Activated naive CD4-positive, alpha-beta T cell (primary cell): Measurements from ENCODE around the gene LGR4.

ENCODE experiments used
- DNase-seq, 4 experiments: peaks; one replicate each; lab custom pipeline; 2025; lab: John Stamatoyannopoulos, UW

LGR4 gene

DNA sequence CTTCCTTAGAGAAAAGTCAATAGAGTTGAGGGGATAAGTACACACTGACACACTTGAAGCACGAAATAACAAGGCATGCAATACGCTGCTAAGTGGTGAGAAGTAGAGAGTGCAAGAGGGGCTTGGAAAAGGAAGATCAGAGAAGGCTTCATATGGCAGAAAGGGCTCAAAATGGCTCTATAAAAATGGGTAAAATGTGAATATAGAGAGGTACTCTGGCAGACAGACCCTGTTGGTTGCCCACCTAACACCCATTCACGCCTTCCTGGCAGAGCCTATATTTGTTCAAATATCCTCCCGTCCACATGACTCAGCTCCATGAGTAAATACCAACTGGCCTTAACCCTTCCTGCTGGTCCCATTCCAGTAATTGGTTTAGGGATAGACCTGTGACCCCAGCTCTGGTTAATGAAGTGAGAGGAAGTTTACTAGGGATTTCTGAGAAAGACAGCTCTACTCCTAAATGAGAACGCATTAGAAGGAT lies 70.7 kb downstream of the LGR4 start:
- no peak for DNase-seq

GRCh38 chr11:27401280-27401832 lies 71.2 kb downstream of the LGR4 start:
- no peak for DNase-seq

DNA sequence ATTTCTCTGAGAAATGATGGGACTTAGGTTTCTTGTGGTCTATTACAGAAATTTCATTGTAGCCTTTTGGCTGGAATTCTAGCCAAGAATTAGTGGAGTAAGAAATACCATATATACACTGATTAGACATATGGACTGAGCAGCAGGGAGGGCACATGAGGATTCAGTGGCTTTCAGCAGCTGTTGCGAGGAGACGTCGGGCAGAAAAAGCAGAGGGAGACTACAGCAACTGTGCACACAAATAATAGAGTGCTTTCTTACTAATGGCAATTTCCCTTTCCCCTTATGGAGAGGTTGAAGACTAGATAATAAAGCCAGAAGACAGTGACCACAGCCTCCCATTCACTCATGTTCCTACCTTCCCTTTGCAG lies 74.2 kb downstream of the LGR4 start:
- DNase-seq = no peak

DNA sequence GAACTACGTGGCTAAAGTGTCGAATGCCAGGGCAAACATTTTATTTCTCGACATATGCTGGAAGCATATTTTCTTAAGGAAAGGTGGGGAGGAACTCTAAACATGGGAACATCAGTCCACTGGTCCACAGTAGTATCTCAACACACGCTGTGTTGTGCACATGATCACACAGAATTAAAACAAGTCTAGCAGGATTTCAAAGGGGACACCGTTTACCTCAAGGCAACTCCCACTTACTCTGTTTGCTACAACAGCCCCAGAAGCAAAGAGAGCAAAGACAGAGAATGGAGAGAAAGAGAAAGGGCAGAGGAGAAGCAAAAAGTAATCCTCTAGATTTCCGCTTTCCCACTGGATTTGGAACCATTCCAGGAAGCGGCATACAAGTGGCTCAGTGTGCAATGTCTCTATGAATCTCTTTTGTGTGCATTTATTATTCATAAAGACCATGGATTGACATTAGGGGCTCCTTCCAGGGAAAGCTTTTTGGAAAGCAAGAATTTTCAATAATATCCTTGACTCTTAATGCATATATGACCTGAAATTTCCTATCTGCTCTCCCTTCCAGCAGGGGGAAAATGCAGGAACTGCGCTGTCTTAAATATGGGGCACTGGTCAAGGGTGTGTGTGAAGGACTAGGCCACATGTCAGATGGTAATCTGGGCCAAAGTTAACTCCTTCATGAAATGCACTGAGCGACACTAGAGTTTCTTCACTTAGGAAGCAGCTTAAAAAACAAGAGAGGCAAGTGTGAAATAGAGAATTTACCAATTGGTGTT lies 74.8 kb downstream of the LGR4 start:
- no peak for DNase-seq

- DNase-seq = no peak
Measured at GRCh38 chr11:27396259-27396839, 76.2 kb downstream of the LGR4 start.

DNA sequence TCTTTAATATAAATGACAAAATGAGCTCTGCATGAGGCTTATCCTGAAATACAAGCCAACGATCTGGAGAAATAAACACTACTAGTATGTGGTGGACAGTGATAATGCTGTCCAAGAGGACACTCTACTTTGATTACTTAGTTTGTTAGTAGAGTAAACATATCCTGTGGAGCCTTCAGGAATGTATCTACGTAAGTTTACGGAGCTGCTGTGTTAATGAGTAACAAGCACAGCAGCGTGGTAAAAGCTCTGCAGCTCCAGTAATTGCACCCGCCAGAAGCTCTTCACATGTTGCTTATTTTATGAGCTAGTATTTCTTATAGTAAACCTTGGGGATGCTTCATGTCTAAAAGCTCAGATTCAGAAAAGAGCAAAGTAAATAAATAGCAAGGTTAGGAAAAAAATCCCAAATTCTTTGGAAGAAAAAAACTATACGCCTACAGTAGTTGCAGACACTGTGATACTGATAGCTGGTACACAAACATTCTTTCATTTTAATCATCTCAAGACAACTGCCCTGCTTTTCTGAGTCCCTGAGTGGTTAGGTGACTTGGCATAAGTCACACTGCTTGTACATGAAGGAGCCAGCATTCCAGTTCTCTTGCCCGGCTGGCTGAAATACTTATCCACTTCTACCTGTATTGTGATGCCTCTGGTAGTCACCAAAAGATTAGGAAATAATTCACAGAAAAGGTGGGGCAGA lies 76.9 kb downstream of the LGR4 start:
- DNase-seq = no peak

- DNase-seq = no peak
Measured at GRCh38 chr11:27394781-27395228, 77.8 kb downstream of the LGR4 start.

DNA sequence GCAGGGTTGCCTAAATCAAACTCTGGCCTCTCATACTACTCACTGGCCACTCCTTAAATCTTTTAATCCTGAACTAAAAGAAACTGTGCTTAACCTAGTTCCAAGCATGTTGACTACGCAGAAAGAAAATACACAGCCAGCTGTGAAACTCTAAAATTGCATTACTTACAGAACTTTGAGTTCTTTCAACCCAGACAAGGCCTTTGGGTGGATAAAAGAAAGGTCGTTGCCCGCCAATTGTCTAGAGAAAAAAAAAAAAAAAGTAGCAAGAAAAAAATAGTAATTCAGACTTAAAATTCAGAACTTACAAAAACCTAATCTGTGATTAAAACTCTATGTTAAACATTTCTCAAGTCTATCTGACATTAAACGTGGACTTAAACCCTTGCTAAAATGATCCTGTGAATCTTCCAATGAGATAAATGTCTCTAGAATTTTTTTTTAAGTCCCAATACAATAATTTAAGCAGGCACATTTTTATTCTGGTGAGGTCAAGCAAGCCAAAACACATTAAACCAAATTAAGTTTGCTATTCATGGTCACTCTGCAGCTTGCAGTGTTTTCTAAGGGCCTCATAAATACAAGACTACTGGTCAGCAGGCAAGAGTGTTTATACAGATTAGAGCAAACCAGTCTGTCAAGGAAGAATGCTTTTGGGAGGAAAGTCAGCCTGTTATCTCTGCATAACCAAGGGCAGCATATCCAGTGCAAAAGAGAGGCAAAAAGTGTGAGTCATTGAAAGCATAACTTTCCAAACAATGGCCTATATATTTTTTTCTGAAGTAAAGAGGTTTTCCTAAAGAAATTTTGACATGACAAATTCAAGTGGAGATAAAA lies 80.1 kb downstream of the LGR4 start:
- DNase-seq = no peak

DNA sequence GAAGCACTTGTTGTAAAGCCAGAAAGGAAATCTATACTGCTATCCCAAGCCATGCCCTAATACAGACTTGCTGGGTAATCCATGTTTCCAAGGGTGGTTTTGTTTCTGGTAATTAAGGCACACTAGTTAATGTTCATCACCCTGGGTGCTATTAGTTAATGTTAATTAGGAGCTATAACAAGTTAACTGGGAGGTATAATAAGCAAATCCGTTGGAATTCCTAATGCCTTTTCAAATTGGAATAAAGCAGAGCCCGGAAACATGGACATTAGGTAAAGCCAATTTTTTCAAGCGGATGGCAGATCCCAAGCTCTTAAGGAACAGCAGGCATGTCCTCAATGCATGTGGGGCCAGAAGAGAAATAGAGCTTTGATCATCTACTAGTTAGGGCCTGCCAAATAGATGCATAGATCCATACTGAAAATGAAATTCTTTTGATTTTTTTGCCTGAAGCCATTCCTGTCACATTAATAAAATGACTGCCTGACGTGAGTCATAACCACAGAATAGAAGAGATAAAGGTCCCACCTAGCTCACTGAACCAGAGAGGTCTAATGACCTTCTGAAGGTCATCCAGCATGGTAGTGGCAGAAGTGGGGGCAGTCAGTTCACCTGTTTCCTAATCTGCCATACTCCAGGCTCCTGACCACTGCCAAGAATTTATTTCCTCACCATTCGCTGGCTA lies 81.1 kb downstream of the LGR4 start:
- DNase-seq = no peak

DNA sequence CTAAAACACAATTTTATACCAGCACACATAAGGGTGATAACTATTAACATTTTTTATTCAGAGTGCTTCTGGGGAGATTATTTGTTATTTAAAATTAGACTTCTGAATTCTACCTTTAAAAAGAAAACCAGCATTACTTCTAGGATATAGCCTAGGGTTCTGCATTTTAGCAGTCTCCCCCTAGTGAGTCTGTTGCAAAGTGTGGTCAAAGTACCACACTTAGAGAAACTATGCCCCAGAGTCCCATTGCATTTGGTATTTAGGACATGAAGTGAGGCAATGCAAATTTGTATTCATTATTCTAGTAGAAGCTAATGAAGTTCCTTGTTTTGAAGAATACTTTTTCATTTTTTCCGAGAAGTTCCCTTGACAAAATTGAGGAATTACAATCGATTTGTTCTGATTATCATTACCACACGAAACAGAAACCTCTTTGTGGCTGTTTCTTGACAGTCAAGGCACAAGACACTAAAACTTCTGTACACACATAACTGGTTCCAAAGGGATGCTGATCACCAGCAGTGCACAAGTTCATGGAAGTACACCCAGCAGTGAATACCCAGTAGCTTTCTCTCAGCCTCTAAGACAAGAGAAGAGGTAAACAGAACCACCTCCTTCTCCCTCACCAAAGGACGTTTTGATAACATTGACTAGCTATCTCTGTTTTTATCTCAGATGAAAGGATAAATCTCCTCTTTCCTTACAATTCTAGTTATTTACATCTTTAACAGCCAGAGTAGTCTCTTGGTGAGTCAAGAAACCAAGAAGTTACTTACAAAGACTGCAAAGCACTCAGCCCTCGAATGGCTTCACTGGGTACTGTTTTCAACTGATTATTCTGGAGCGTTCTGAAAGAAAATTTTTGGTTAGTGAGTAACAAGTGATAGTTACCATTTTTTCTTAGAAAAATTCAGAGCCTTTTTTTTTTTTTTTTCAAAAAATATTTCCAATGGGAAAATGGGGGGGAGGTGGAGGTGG lies 82.0 kb downstream of the LGR4 start:
- no peak for DNase-seq

DNA sequence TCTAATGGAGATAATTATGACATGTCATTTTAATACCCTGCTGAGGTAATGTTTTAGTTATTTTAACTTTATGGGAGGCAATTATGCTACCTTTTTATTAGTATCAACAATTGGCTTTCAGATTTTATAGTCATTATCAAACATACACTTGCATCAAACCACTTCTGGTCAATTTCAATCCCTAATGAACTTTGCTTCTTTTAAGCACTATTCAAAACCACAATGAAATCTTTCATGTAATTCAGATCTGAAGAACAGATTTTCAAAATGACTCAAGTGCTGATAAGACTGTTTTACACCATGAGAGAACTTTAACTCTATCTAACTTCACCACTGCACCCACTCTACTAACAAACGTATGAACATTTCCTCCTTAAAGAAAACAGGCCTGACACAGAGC lies 83.7 kb downstream of the LGR4 start:
- DNase-seq = no peak

DNA sequence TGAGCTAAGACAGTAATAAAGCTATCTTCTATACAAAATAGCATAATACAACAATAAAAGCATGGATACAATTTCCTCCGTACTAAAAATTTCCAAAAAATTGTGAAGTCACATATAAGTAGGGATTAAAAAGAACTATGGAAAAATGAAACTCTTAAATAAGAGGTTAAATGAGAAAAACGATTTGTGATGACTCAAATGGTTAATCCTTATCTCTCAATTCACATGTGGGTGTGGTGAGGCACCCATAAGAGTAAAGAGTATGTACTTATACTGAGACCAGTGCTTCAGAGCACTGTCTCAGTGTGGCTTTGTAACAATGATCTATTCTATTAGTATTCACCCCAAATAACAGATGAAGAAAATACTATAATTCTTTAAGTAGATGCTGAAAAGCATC lies 84.6 kb downstream of the LGR4 start:
- no peak for DNase-seq

DNA sequence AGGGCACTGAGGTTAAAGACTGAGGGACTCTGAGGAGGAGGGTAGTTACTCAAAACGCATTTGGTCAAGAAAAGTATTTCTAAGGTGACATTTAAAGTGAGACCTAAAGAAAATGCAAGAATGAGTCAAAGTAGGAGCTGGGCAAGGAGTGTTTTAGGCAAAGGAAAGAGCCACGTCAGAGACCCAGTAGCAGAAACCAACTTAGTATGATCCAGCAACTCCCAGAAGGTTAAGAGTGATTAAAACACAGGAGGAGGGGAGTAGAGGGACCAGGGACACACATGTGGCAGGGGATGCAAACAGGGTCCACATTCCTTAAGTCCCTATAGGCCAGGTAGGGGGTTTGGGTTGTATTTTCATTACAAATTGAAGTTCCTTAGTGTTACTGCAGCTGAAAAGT lies 85.2 kb downstream of the LGR4 start:
- no peak for DNase-seq

GRCh38 chr11:27386181-27386845 lies 86.3 kb downstream of the LGR4 start:
- no peak for DNase-seq

- no peak for DNase-seq
Measured at GRCh38 chr11:27385245-27385644, 87.3 kb downstream of the LGR4 start.

DNA sequence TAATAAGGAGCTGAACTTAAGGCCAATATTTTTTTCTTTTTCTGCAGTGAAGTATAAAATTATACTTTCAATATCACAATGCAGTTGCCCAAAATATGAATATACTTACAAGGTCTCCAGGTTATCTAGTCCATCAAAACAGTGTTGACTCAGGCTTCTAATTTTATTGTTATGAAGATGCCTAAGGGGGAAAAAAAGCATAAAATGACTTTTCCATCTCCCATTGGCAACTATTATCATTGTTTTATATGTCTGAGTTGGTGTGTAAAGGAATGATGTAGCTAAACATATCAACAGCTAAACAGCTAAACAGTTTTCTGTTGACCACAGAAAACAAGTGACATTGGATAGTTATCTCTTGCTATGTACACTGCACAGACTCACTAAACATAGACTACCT lies 88.4 kb downstream of the LGR4 start:
- no peak for DNase-seq

DNA sequence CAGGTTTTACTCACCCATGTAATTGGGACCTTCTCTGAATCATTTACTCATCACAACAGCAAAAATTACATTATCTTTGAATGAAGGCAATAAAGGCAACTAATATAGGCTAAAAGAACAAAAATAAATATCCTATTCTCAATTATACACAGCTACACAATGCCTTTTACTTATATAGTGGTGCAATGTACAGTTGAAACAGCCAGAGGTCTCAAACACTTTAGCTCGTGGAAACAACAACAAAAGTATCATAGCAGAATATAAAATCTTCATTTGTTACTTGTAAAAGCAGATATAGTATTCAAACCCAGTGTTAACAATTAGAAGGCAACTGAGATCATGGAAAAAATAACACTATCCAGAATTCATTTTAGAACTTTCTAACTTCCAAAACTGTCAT lies 88.9 kb downstream of the LGR4 start:
- no peak for DNase-seq

GRCh38 chr11:27381238-27381666 lies 91.3 kb downstream of the LGR4 start:
- no peak for DNase-seq

DNA sequence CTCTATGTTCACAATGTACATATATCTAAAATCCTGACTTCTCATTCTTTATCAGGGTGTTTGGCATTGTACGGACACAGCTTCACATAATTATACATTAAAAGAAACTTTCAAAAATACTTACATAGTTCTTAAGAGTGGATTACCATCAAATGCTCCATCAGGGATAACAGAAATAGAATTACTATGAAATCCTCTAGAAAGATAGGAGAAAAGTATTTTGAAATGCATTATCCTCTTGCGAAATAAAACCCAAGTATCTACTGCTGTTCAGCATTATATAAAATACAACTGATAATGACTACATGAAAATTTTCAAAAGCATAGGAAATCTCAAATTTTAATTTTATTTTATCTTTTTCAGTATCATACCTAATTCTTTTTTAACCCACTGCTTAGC lies 91.8 kb downstream of the LGR4 start:
- DNase-seq = no peak

DNA sequence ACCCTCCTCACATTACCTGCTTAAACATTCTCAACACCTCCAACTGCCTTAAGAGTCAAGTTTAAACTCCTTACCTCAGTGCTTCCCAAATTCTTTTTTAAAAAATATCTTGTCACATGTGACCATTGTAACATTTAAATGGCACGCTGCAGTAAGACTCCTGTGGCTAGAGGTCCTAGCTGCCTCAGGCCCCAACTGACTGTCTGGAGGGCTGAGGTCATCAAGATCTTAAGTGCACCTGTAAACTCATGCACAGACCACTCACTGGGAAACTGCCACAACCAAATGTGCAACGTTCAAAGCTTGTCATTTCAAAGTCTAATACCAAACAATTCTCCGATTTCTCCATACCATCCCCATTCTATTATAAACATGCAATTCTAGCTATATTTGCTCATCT lies 93.1 kb downstream of the LGR4 start:
- DNase-seq = no peak
